ENCODE data around the gene ABCD1. TPM values are rescaled to one million over a fixed set of nuclear protein-coding genes. Genes with fewer than 3 reads are reported as not detected.

ABCD1 gene
- polyA plus RNA-seq, 3 donors: 5.6 to 22.5 (median 5.8) TPM

DNA sequence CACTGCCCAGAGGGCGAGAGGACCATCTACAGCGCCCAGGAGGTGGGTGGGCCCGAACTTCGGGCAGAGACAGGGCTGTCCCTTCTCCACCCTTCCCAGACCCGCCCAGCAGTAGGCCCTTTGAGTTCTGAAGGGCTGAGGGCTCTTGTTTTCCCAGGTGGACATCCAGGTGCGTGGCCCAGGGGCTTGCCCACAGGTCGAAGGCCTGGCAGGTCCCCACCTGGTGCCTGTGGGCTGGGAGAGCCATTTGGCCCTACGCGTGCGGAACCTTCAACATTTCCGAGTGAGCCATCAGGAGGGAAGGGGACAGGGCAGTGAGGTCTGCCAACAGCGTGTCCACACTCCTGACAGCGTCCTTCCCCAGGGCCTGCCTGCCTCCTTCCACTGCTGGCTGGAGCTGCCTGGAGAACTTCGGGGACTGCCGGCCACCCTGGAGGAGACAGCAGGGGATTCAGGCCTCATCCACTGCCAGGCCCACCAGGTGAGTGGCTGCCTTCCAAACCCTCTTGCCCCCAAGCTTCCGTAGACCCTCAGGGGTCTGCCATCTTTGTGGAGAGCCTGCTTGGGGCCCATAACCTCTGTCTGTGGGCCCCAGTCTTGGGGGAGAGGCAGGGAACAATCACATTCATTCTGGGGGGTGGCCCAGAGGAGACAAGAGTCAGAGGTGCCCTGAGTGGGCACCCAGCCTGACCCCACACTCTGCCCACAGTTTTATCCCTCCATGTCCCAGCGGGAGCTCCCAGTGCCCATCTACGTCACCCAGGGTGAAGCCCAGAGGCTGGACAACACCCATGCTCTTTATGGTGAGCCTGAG lies 46.2 kb downstream of the ABCD1 start:
- WGBS (ENCODE audit: insufficient coverage): 100% methylated on average over 7 of the region's 18 CpGs
- peaks cover 10% of the 10 kb centered on the region for H3K4me1 Mint-ChIP-seq

More for the DNA sequence above, 46.2 kb downstream of the ABCD1 start:
- Mint-ChIP-seq H3K9me3 (peaks cover 0 to 8% (median 0%) of the 10 kb centered on the region in 7 donors), H3K4me3 (no peak overlapping the region), H3K36me3 (no peaks in the 10 kb centered on the region), H3K27ac (no peak overlapping the region), H3K27me3 (ENCODE audit: low read depth in 3 of 3) (peaks cover 1 to 10% (median 4%) of the 10 kb centered on the region in 3 donors)
- no peaks in the 10 kb centered on the region for H3K9me3 ChIP-seq (replicated peaks in 1 of 2; ENCODE audit: control insufficient read depth in 1 of 2, insufficient read depth in 1 of 2, low read length in 2 of 2)
- no peak overlapping the region for H3K4me3 ChIP-seq (replicated peaks in 1 of 3; ENCODE audit: low read depth in 2 of 3, low read length in 3 of 3)
- TF ChIP-seq CTCF (IDR thresholded peaks at IDR 0.05): no peak
- H3K4me2 ChIP-seq (replicated peaks; ENCODE audit: extremely low read depth, low read length, poor library complexity, severe bottlenecking): no peak overlapping the region
- no peak overlapping the region for H2AFZ ChIP-seq (ENCODE audit: insufficient read depth, low read depth, low read length, poor library complexity, severe bottlenecking)
- H3K36me3 ChIP-seq (replicated peaks in 1 of 2; ENCODE audit: control insufficient read depth in 1 of 2, insufficient read depth in 2 of 2, low read length in 2 of 2): no peaks in the 10 kb centered on the region
- H3K27ac ChIP-seq (ENCODE audit: low read depth in 1 of 2, low read length in 2 of 2): no peak overlapping the region
- peak in 1 of 3 donors; percentile 0 for DNase-seq
- no peak overlapping the region for H3K9ac ChIP-seq (ENCODE audit: insufficient read depth, low read length, poor library complexity, severe bottlenecking)
- intact Hi-C loops (cut with micrococcal nuclease): no loop called here
- peaks cover 0 to 5% of the 10 kb centered on the region in 2 donors for H3K4me1 ChIP-seq (ENCODE audit: control insufficient read depth in 1 of 2, insufficient read depth in 2 of 2, low read length in 2 of 2)
- no peaks in the 10 kb centered on the region for H3K27me3 ChIP-seq (ENCODE audit: control insufficient read depth in 2 of 2, insufficient read depth in 2 of 2, low read length in 2 of 2)
- no peaks in the 10 kb centered on the region for H4K20me1 ChIP-seq (ENCODE audit: insufficient read depth, low read length)
- no peaks in the 10 kb centered on the region for H3K79me2 ChIP-seq (ENCODE audit: insufficient read depth, low read length)

Measured in CD14-positive monocyte (primary cell).